ENCODE measurements around the gene MOB3B. TPM values are rescaled to one million over a fixed set of nuclear protein-coding genes. Genes with fewer than 3 reads are reported as not detected.

MOB3B gene
- total RNA-seq, 1 donor from 2014 or later = 10.0 TPM

DNA sequence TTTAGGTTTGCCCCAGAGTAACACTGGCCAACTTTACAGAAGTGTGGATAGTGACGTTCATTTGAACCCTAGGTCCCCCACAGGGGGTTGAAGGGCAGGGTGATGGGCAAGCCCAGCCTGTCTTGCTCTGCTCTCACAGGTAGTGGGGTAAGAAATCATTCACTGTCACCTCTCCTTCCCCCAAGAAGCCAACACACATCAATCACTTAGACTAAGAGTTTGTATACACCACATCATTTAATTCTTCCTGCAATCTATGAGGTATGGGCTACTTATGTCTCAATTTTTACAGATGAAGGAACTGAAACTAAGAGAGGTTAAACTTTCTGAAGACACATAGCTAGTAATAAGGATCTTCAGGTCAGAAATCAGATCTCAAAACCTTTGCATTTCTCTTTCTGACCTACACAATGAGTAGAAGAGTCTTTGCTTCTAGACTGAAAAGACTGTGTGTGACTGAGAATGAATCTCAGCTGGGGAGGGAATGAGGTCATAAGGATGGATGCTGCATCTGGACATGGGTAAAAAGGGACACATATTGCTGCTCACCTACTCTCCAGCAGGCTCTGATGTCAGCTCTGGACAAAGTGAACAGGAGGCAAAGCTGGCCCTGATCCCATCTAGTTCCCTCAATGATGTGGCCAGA lies 151.7 kb downstream of the MOB3B start:
- ChIA-PET CTCF (interaction anchor here (0.8 to 3.5 kb wide), 5 partner anchors 11 to 152 kb away, joined by 3 to 18 read pairs (median 4); partner anchors contain the start of gene MOB3B), POLR2A (interaction anchor here (0.8 to 3.3 kb wide), 13 partner anchors 10 to 196 kb away, joined by 3 to 37 read pairs (median 4); partner anchors contain the start of gene MOB3B)
- TF ChIP-seq, protein P1, sequence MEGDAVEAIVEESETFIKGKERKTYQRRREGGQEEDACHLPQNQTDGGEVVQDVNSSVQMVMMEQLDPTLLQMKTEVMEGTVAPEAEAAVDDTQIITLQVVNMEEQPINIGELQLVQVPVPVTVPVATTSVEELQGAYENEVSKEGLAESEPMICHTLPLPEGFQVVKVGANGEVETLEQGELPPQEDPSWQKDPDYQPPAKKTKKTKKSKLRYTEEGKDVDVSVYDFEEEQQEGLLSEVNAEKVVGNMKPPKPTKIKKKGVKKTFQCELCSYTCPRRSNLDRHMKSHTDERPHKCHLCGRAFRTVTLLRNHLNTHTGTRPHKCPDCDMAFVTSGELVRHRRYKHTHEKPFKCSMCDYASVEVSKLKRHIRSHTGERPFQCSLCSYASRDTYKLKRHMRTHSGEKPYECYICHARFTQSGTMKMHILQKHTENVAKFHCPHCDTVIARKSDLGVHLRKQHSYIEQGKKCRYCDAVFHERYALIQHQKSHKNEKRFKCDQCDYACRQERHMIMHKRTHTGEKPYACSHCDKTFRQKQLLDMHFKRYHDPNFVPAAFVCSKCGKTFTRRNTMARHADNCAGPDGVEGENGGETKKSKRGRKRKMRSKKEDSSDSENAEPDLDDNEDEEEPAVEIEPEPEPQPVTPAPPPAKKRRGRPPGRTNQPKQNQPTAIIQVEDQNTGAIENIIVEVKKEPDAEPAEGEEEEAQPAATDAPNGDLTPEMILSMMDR (IDR thresholded peaks at IDR 0.05) = no peak
- H3K27me3 Mint-ChIP-seq = no peaks in the 10 kb centered on the region
- no peaks in the 10 kb centered on the region for H3K36me3 Mint-ChIP-seq (ENCODE audit: low read depth)
- peaks cover 75% of the 10 kb centered on the region for H3K4me1 Mint-ChIP-seq
- peak overlapping the region; percentile 88 for H3K27ac Mint-ChIP-seq
- ATAC-seq (ENCODE audit: low read depth) = peak; percentile 82
- peak overlapping the region; percentile 68 for H3K4me3 Mint-ChIP-seq
- no peak for DNase-seq
- H3K9me3 Mint-ChIP-seq = no peaks in the 10 kb centered on the region
- intact Hi-C loops (cut with micrococcal nuclease) = loop anchor here (1.0 to 2.0 kb wide), 8 partner anchors 9 to 195 kb away; partner anchors contain the start of genes C9orf72 and MOB3B

DNA sequence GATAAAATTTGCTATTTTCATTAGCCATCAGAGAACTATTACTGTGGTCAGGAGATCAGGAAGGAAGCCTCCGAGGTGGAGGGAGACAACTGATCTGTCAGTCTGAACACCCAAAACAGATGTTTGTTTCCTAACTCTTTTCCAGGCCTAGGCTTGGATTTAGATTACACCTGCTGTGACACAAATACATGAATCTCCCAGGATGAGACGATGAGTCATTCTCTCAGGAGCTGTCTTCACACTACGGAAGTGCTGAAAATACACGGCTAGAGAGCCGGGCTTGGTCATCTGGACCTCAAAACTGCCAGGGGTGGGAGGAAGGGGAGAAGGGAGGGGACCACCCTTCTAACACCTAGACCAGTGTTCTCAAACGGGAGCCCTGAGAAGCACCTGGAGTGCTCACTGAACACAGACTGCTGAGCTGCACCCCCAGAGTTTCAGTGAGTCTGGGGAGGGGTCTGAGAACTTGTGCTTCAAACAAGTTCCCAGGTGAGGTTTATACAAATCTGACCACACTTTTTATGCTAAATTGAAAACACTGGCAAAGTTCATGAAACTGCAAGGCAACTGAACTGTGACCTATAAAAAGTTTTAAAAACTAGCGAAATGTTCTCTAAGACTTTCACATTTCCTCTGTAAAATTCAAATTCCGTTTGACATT lies 152.3 kb downstream of the MOB3B start:
- TF ChIP-seq, protein P1 (IDR thresholded peaks at IDR 0.05) = no peak
- Mint-ChIP-seq H3K27me3 (no peaks in the 10 kb centered on the region), H3K4me3 (peak overlapping the region; percentile 68), H3K27ac (peak overlapping the region; percentile 88), H3K9me3 (no peaks in the 10 kb centered on the region), H3K36me3 (ENCODE audit: low read depth) (no peaks in the 10 kb centered on the region), H3K4me1 (peaks cover 72% of the 10 kb centered on the region)
- ATAC-seq (ENCODE audit: low read depth) (peak; percentile 15), DNase-seq (no peak)
- intact Hi-C loops (cut with micrococcal nuclease) = no loop called here
- POLR2A ChIA-PET = interaction anchor here (0.6 to 3.3 kb wide), 10 partner anchors 10 to 196 kb away, joined by 3 to 37 read pairs (median 6); partner anchors contain the start of gene MOB3B
- CTCF ChIA-PET = interaction anchor here (1.3 to 3.5 kb wide), 3 partner anchors 10 to 152 kb away, joined by 4 to 18 read pairs (median 7); partner anchors contain the start of gene MOB3B

DNA sequence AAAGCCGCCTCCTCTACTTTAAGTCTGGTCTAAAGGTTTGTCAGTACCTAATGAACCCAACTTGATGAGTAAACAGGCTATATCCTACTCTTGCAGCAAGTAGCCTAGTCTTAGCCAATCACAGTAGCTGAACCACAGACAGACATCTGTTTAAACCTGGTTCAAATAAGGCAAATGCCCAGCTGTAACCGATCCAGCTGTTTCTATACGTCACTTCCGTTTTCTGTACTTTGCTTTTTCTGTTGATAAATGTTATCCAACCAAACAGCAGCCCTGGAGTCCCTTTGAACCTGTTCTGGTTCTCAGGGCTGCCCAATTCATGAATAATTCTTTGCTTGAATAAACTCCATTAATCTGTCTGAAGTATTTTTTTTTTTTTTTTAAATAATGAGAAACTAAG lies 155.8 kb downstream of the MOB3B start:
- Mint-ChIP-seq H3K4me3 (no peak overlapping the region), H3K27ac (no peak overlapping the region), H3K27me3 (no peaks in the 10 kb centered on the region), H3K4me1 (peaks cover 67% of the 10 kb centered on the region), H3K9me3 (no peaks in the 10 kb centered on the region), H3K36me3 (ENCODE audit: low read depth) (no peaks in the 10 kb centered on the region)
- ATAC-seq (ENCODE audit: low read depth) (no peak), DNase-seq (no peak)
- POLR2A ChIA-PET = no interaction called here
- TF ChIP-seq, protein P1 (IDR thresholded peaks at IDR 0.05) = no peak
- CTCF ChIA-PET = no interaction called here
- intact Hi-C loops (cut with micrococcal nuclease) = no loop called here

DNA sequence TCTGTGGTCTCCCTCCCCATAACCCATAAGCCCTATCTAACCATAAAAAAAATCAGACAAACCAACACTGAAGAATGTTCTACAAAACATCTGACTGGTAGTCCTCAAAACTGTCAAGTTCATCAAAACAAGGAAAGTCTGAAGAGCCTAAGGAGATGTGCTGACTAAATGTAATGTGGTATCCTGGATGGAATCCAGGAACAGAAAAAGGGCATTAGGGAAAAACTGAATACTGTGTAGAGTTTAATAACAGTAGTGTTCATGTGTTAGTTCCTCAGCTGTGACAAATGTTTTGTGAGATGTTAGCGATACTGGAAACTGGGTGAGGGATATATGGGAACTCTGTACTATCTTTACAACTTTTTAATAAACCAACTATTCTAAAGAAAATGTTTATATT lies 157.0 kb downstream of the MOB3B start:
- Mint-ChIP-seq H3K9me3 (no peaks in the 10 kb centered on the region), H3K4me3 (no peak overlapping the region)

More for the DNA sequence above, 157.0 kb downstream of the MOB3B start:
- ChIA-PET CTCF (no interaction called here), POLR2A (no interaction called here)
- intact Hi-C loops (cut with micrococcal nuclease) = no loop called here
- no peaks in the 10 kb centered on the region for H3K27me3 Mint-ChIP-seq
- TF ChIP-seq, protein P1 (IDR thresholded peaks at IDR 0.05) = no peak
- ATAC-seq (ENCODE audit: low read depth) (no peak), DNase-seq (no peak)
- H3K36me3 Mint-ChIP-seq (ENCODE audit: low read depth) = no peaks in the 10 kb centered on the region
- H3K27ac Mint-ChIP-seq = no peak overlapping the region
- peaks cover 67% of the 10 kb centered on the region for H3K4me1 Mint-ChIP-seq

Measured in activated B cell treated with CpG ODN at 0.5 μM for 24 hours (primary cell).